Esophagus squamous epithelium (tissue), 5 donors: ENCODE data around the gene CCDC71. TPM values are rescaled to one million over a fixed set of nuclear protein-coding genes. Genes with fewer than 3 reads are reported as not detected.
A peak's percentile ranks its signal among the peaks of the same experiment; 100 is the strongest.

Experiments
- DNase-seq: peaks from one replicate; lab custom pipeline; 2025; lab: John Stamatoyannopoulos, UW
- H3K27ac ChIP-seq, 4 donors: fragments of 200-600 bp; sonication (generic); one replicate each; pipeline ENCODE4 v1.5.1; 2016 to 2019; ENCODE audit warnings: mild to moderate bottlenecking in 1 of 4
- H3K27me3 ChIP-seq, 4 donors: fragments of 200-600 bp; sonication (generic); 1 replicate in 3 of 4; 2 replicates in 1 of 4; pipeline versions ENCODE4 v1.5.1 to v1.6.0; 2017 to 2021; ENCODE audit warnings: antibody characterized with exemption in 1 of 4
- H3K36me3 ChIP-seq, 3 donors: fragments of 200-600 bp; sonication (generic); one replicate each; pipeline ENCODE4 v1.5.1; 2016 to 2019
- H3K4me1 ChIP-seq, 3 donors: fragments of 200-600 bp; sonication (generic); one replicate each; pipeline ENCODE4 v1.5.1; 2017 to 2019
- H3K4me3 ChIP-seq, 4 donors: fragments of 200-600 bp; sonication (generic); 1 replicate in 3 of 4; 2 replicates in 1 of 4; pipeline ENCODE4 v1.5.1; 2016 to 2019; ENCODE audit warnings: mild to moderate bottlenecking in 2 of 4, moderate library complexity in 1 of 4
- H3K9me3 ChIP-seq, 3 donors: fragments of 200-600 bp; sonication (generic); one replicate each; pipeline ENCODE4 v1.5.1; 2016 to 2019
- POLR2A ChIP-seq, 4 donors: fragments of 450-650 bp; IDR thresholded peaks; one replicate each; pipeline ENCODE4 v1.6.1; 2017; ENCODE audit warnings: antibody characterized with exemption in 4 of 4, mild to moderate bottlenecking in 4 of 4, moderate library complexity in 3 of 4
- WGBS, 2 donors: methylation state at CpG; one replicate each; pipeline ENCODE4 v1.1.5; 2018; 5-methylcytosine and 5-hydroxymethylcytosine counted together
- intact Hi-C: fragments of 100-400 bp; cut with DNase I; formaldehyde crosslinking; loops from one replicate; pipeline ENCODE4 v1.15.0; 2022
- total RNA-seq, 4 donors: library from RNA; depleted of rRNA; stranded (reverse); fragments of >200 nt; gene quantifications; one replicate each; pipeline ENCODE4 v1.1.0, GENCODE V29; 2016
- TF ChIP-seq, protein P1 (sequence below), 6 experiments: fragments of 450-650 bp in 4 of 6; fragments of 200-600 bp in 2 of 6; sonication (generic) in 2 of 6; IDR thresholded peaks; one replicate each; pipeline ENCODE4 v1.5.1; 2016 to 2019; ENCODE audit warnings: antibody characterized with exemption in 6 of 6, mild to moderate bottlenecking in 4 of 6, moderate library complexity in 4 of 6
- donor health status: DM: yes; HTN: yes; CAD: no.

The CCDC71 gene
- total RNA-seq, 4 donors from 2014 or later: 17.0 to 31.1 (median 23.1) TPM

DNA sequence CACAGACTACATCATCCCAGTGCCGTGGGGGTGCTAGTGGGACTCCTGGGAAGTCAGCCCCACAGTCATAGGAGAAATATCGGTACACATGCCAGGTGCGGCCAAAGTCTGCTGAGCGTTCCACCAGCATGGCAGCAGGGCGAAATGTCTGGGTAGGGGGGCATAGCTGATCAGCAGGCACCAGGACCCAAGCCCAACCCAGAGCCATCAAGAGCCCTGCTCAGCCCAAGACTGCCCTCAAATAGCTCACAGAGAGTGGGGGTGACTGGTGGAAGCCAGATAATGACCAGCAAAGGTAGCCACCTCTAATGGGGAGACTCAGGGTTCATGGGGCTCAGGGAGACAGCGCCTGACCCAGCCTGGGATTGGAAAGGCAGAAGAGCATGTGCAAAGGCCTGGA, 34.6 kb downstream of the CCDC71 start:
- intact Hi-C loops: no loop called here
- peaks cover 24 to 52% (median 24%) of the 10 kb centered on the region in 3 donors for H3K4me1 ChIP-seq
- H3K9me3 ChIP-seq: no peaks in the 10 kb centered on the region
- H3K27ac ChIP-seq: peak overlapping the region; percentile 85 to 92 (median 88)
- TF ChIP-seq POLR2A (IDR thresholded peaks at IDR 0.05): no peak
- TF ChIP-seq, protein P1, sequence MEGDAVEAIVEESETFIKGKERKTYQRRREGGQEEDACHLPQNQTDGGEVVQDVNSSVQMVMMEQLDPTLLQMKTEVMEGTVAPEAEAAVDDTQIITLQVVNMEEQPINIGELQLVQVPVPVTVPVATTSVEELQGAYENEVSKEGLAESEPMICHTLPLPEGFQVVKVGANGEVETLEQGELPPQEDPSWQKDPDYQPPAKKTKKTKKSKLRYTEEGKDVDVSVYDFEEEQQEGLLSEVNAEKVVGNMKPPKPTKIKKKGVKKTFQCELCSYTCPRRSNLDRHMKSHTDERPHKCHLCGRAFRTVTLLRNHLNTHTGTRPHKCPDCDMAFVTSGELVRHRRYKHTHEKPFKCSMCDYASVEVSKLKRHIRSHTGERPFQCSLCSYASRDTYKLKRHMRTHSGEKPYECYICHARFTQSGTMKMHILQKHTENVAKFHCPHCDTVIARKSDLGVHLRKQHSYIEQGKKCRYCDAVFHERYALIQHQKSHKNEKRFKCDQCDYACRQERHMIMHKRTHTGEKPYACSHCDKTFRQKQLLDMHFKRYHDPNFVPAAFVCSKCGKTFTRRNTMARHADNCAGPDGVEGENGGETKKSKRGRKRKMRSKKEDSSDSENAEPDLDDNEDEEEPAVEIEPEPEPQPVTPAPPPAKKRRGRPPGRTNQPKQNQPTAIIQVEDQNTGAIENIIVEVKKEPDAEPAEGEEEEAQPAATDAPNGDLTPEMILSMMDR (IDR thresholded peaks at IDR 0.05): no peak
- DNase-seq: no peak
- 80 to 92% methylated on average over 1 to 2 of the region's 6 CpGs for WGBS, 2 donors
- peaks cover 5 to 47% (median 14%) of the 10 kb centered on the region in 3 donors for H3K36me3 ChIP-seq
- H3K27me3 ChIP-seq: no peaks in the 10 kb centered on the region
- peak overlapping the region in 3 of 4 donors; percentile 65 to 79 (median 67) for H3K4me3 ChIP-seq

DNA sequence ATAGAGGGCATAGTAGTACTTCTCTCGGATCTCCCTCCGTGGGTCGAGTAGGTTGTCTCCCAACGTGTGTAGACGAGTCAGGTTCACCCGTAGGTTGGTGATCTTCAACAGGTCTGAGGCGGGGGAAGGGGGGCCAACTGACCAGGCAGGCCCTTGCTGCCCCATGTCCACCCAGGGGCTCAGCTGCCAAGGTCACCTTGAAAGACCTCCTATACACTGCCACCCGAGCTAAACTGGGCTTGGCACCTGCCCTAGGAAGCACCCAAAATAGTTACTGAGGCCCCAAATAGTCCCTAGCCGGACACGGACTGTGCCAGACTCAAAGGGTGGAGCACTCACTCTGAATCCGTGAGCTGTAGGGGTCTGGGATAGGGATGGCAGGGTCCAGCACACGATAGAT, 35.1 kb downstream of the CCDC71 start:
- DNase-seq: no peak
- intact Hi-C loops: no loop called here
- 57 to 66% methylated on average over 3 to 4 of the region's 12 CpGs for WGBS, 2 donors
- Histone ChIP-seq H3K27ac (peak overlapping the region in 3 of 4 donors; percentile 87 to 92 (median 88)), H3K4me3 (peak overlapping the region in 1 of 4 donors; percentile 79), H3K4me1 (peaks cover 24 to 52% (median 24%) of the 10 kb centered on the region in 3 donors), H3K27me3 (no peaks in the 10 kb centered on the region), H3K36me3 (peaks cover 6 to 52% (median 20%) of the 10 kb centered on the region in 3 donors), H3K9me3 (no peaks in the 10 kb centered on the region)
- TF ChIP-seq POLR2A (IDR thresholded peaks at IDR 0.05): no peak

DNA sequence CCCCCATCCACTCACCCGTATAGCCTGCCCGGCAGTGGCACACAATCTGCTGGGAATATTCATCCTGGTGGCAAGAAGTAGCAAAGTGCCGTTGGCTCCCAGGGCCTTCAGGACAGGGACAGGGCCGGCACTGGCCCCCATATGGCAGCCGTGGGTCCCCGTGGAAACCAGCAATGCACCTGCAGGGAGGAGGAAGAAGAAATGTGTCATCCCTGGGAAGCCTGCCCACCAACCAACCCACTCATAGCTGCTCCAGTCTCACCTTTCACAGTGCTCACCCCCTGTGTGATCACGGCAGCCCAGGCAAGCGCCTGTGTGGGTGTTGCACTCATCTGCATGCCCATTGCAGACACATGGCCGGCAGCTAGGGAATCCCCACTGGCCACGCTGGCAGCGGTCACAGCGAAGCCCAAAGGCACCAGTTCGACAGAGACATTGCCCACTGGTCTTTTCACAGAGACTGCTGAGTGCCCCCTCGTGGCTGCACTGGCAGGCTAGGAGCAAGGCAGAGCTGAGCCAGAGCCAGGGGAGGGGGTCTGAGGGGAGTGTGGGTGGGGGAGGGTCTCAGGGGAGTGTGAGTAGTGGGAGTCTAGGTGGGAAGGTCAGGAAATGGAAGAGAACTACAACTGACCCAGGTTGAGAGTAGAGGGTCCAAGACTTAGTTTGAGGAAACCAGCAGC, 41.0 kb downstream of the CCDC71 start:
- TF ChIP-seq POLR2A (IDR thresholded peaks at IDR 0.05): no peak
- TF ChIP-seq, protein P1 (IDR thresholded peaks at IDR 0.05): no peak
- H3K27me3 ChIP-seq: no peaks in the 10 kb centered on the region
- no peak overlapping the region for H3K4me3 ChIP-seq
- peaks cover 23 to 90% (median 53%) of the 10 kb centered on the region in 3 donors for H3K36me3 ChIP-seq
- DNase-seq: no peak
- intact Hi-C loops: no loop called here
- no peaks in the 10 kb centered on the region for H3K9me3 ChIP-seq
- H3K4me1 ChIP-seq: peaks cover 2 to 16% (median 5%) of the 10 kb centered on the region in 3 donors
- 74% methylated on average over 10 of the region's 14 CpGs; no CpG with 5 or more reads in 1 of the 2 donors for WGBS, 2 donors
- no peak overlapping the region for H3K27ac ChIP-seq

DNA sequence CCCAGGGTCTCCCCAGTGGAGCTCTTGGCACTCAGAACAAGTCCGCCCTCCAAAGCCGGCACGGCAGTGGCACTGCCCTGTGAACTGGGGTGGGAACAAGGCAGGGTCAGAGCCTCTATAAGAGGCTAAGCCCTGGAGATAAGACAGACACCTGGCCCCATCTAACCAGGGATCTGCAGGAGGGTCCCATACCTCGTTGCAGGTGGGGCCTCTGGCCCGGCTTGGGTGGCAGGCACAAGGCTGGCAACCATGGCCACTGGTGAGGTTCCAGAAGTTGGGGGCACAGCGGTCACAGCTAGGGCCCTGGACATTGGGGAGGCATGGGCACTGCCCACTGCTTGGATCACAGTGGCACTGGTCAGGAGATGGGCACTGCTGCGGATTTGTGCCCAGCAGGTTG, 41.9 kb downstream of the CCDC71 start:
- Histone ChIP-seq H3K27ac (no peak overlapping the region), H3K4me1 (peaks cover 11 to 19% (median 14%) of the 10 kb centered on the region in 3 donors), H3K9me3 (no peaks in the 10 kb centered on the region), H3K36me3 (peaks cover 23 to 83% (median 52%) of the 10 kb centered on the region in 3 donors), H3K4me3 (no peak overlapping the region), H3K27me3 (no peaks in the 10 kb centered on the region)
- WGBS, 2 donors: 80% methylated on average over 2 of the region's 7 CpGs; no CpG with 5 or more reads in 1 of the 2 donors
- TF ChIP-seq, protein P1 (IDR thresholded peaks at IDR 0.05): no peak
- intact Hi-C loops: no loop called here
- DNase-seq: no peak

DNA sequence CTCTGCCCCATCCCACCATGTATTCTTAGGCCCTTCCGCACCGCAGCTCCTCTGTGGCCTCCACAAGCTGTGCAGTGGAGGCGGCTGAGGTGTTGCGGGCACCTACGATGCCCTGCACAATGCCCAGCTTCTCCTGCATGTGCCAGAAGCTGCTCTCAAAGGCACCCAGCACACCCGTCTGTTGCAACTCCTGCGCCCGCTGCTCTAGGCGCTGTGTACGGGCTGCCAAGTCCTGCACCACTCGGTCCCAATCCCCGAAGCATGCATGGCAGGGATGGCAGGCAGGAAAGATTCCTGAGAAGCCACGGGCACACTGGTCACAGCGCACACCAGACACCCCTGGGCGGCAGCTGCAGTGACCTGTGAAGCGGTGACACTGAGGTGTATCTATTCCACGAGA, 42.4 kb downstream of the CCDC71 start:
- peaks cover 27 to 83% (median 50%) of the 10 kb centered on the region in 3 donors for H3K36me3 ChIP-seq
- TF ChIP-seq POLR2A (IDR thresholded peaks at IDR 0.05): no peak
- TF ChIP-seq, protein P1 (IDR thresholded peaks at IDR 0.05): no peak
- no peak for DNase-seq

More for the DNA sequence above, 42.4 kb downstream of the CCDC71 start:
- H3K4me3 ChIP-seq: no peak overlapping the region
- H3K27ac ChIP-seq: no peak overlapping the region
- H3K27me3 ChIP-seq: no peaks in the 10 kb centered on the region
- intact Hi-C loops: no loop called here
- no peaks in the 10 kb centered on the region for H3K9me3 ChIP-seq
- WGBS, 2 donors: 93 to 100% methylated on average over 1 to 9 of the region's 17 CpGs
- peaks cover 11 to 24% (median 19%) of the 10 kb centered on the region in 3 donors for H3K4me1 ChIP-seq
